ENCODE results near the gene WDFY4.

WDFY4 gene

DNA sequence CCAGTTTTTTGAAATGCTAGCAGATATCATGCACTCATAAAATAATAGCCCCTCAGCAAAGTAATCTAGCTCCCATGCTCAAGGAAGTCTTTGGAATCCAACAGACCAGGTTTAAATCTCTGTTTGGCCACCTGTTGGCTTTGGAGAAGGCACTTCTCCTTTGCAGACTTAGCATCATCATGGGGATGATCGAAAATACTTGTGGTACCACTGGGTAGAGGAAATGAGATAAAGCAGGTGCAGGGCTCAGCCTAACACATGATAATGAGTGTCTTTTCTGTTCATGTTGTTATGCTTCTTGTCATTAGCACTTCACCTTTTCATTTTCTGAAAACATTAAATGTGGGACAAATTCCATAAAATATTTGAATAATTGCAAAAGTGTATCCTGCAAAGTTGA is 187.6 kb downstream of the WDFY4 start:
- TF ChIP-seq MAX (IDR thresholded peaks at IDR 0.05) (no peak), FOXM1 (IDR thresholded peaks at IDR 0.05; ENCODE audit: borderline replicate concordance, low read depth) (no peak), EP300 (IDR thresholded peaks at IDR 0.05; ENCODE audit: borderline replicate concordance) (no peak), NFIC (IDR thresholded peaks at IDR 0.05) (no peak), RAD21 (IDR thresholded peaks at IDR 0.05; ENCODE audit: low read depth) (no peak), YY1 (IDR thresholded peaks at IDR 0.05; ENCODE audit: low read depth) (no peak), TCF12 (IDR thresholded peaks at IDR 0.05; ENCODE audit: low read depth) (no peak)

DNA sequence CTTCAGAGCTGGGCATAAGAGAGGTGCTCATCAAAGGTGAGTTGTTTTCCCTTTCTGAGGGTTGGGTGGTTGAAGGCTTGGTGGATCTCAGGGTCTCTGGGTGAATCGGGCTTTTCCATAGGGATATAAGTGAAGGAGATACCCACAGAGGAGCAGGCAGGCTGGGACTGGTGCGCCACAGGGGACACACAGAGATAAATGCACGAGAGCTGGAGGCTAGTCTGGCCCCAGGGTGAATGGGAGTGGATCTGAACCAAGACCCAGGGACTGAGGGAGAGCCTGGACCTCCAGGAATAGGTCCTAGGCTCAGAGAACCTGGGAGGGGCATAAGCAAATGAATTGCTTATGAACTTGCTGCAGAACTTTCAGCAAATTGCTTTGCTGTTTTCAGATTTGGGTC is 193.4 kb downstream of the WDFY4 start:
- TF ChIP-seq CREB1 (IDR thresholded peaks at IDR 0.05; ENCODE audit: low read depth) (no peak), YY1 (IDR thresholded peaks at IDR 0.05; ENCODE audit: low read depth) (no peak), RAD21 (IDR thresholded peaks at IDR 0.05; ENCODE audit: low read depth) (no peak), TCF12 (IDR thresholded peaks at IDR 0.05; ENCODE audit: low read depth) (no peak), NFIC (IDR thresholded peaks at IDR 0.05) (no peak), USF1 (IDR thresholded peaks at IDR 0.05) (no peak), ZBTB7A (IDR thresholded peaks at IDR 0.05; ENCODE audit: low read depth) (no peak), EGR1 (IDR thresholded peaks at IDR 0.05) (no peak), EP300 (IDR thresholded peaks at IDR 0.05; ENCODE audit: borderline replicate concordance) (no peak), MAX (IDR thresholded peaks at IDR 0.05) (no peak), CEBPB (IDR thresholded peaks at IDR 0.05) (no peak), TAF1 (IDR thresholded peaks at IDR 0.05; ENCODE audit: low read depth) (no peak)
- TF ChIP-seq, protein P1, sequence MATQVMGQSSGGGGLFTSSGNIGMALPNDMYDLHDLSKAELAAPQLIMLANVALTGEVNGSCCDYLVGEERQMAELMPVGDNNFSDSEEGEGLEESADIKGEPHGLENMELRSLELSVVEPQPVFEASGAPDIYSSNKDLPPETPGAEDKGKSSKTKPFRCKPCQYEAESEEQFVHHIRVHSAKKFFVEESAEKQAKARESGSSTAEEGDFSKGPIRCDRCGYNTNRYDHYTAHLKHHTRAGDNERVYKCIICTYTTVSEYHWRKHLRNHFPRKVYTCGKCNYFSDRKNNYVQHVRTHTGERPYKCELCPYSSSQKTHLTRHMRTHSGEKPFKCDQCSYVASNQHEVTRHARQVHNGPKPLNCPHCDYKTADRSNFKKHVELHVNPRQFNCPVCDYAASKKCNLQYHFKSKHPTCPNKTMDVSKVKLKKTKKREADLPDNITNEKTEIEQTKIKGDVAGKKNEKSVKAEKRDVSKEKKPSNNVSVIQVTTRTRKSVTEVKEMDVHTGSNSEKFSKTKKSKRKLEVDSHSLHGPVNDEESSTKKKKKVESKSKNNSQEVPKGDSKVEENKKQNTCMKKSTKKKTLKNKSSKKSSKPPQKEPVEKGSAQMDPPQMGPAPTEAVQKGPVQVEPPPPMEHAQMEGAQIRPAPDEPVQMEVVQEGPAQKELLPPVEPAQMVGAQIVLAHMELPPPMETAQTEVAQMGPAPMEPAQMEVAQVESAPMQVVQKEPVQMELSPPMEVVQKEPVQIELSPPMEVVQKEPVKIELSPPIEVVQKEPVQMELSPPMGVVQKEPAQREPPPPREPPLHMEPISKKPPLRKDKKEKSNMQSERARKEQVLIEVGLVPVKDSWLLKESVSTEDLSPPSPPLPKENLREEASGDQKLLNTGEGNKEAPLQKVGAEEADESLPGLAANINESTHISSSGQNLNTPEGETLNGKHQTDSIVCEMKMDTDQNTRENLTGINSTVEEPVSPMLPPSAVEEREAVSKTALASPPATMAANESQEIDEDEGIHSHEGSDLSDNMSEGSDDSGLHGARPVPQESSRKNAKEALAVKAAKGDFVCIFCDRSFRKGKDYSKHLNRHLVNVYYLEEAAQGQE (IDR thresholded peaks at IDR 0.05; ENCODE audit: low read depth) = no peak

DNA sequence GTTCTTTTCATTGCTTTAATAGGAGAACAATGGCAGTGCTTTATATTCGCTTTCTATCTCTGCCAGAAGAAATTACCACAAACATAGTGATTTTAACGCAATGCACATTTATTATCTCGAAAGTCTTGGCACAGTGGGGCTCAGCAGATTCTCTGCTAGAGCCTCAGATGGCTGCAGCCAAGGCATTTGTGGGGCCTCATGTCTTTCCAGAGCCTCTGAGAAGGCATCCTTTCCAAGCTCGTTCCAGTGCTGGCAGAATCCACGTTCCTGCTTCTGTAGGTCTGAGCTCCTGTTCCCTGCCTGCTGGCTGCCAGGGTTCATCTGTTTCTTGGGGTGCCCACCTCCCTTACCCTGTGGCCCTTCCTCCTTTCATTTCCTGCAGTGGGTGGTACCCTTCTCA is 194.8 kb downstream of the WDFY4 start:
- TF ChIP-seq NFIC (IDR thresholded peaks at IDR 0.05) (no peak), EP300 (IDR thresholded peaks at IDR 0.05; ENCODE audit: borderline replicate concordance) (no peak), TAF1 (IDR thresholded peaks at IDR 0.05; ENCODE audit: low read depth) (no peak), TCF12 (IDR thresholded peaks at IDR 0.05; ENCODE audit: low read depth) (no peak)

- TF ChIP-seq MAX (IDR thresholded peaks at IDR 0.05) = peak; percentile 24; the same call in 1 of the 2 replicates
- no peak for TF ChIP-seq RAD21 (IDR thresholded peaks at IDR 0.05; ENCODE audit: low read depth)
- no peak for TF ChIP-seq ZBTB7A (IDR thresholded peaks at IDR 0.05; ENCODE audit: low read depth)
- TF ChIP-seq CREB1 (IDR thresholded peaks at IDR 0.05; ENCODE audit: low read depth) = no peak
- TF ChIP-seq TCF12 (IDR thresholded peaks at IDR 0.05; ENCODE audit: low read depth) = no peak
- TF ChIP-seq, protein P1 (IDR thresholded peaks at IDR 0.05; ENCODE audit: low read depth) = no peak
- no peak for TF ChIP-seq NFIC (IDR thresholded peaks at IDR 0.05)
- TF ChIP-seq YY1 (IDR thresholded peaks at IDR 0.05; ENCODE audit: low read depth) = no peak
- TF ChIP-seq TAF1 (IDR thresholded peaks at IDR 0.05; ENCODE audit: low read depth) = no peak
- TF ChIP-seq EGR1 (IDR thresholded peaks at IDR 0.05) = no peak
- no peak for TF ChIP-seq EP300 (IDR thresholded peaks at IDR 0.05; ENCODE audit: borderline replicate concordance)
- TF ChIP-seq FOXM1 (IDR thresholded peaks at IDR 0.05; ENCODE audit: borderline replicate concordance, low read depth) = no peak
- TF ChIP-seq CEBPB (IDR thresholded peaks at IDR 0.05) = no peak
- TF ChIP-seq USF1 (IDR thresholded peaks at IDR 0.05) = no peak
- TF ChIP-seq TEAD4 (IDR thresholded peaks at IDR 0.05) = 0 out of 2 replicates have a peak, but pooled peaks have one; percentile 30
Observed at GRCh38 chr10:48880016-48880705, 195.5 kb downstream of the WDFY4 start.

GRCh38 chr10:48881937-48882336 is 197.3 kb downstream of the WDFY4 start:
- TF ChIP-seq EP300 (IDR thresholded peaks at IDR 0.05; ENCODE audit: borderline replicate concordance) (no peak), FOXM1 (IDR thresholded peaks at IDR 0.05; ENCODE audit: borderline replicate concordance, low read depth) (no peak), EGR1 (IDR thresholded peaks at IDR 0.05) (no peak), RAD21 (IDR thresholded peaks at IDR 0.05; ENCODE audit: low read depth) (no peak), NFIC (IDR thresholded peaks at IDR 0.05) (no peak)

- TF ChIP-seq ZBTB7A (IDR thresholded peaks at IDR 0.05; ENCODE audit: low read depth) (no peak), TCF12 (IDR thresholded peaks at IDR 0.05; ENCODE audit: low read depth) (no peak), USF1 (IDR thresholded peaks at IDR 0.05) (no peak), MAX (IDR thresholded peaks at IDR 0.05) (no peak), CREB1 (IDR thresholded peaks at IDR 0.05; ENCODE audit: low read depth) (no peak), TAF1 (IDR thresholded peaks at IDR 0.05; ENCODE audit: low read depth) (no peak), EGR1 (IDR thresholded peaks at IDR 0.05) (no peak), CEBPB (IDR thresholded peaks at IDR 0.05) (no peak), FOXM1 (IDR thresholded peaks at IDR 0.05; ENCODE audit: borderline replicate concordance, low read depth) (no peak), NFIC (IDR thresholded peaks at IDR 0.05) (no peak), RAD21 (IDR thresholded peaks at IDR 0.05; ENCODE audit: low read depth) (no peak), TEAD4 (IDR thresholded peaks at IDR 0.05) (no peak), EP300 (IDR thresholded peaks at IDR 0.05; ENCODE audit: borderline replicate concordance) (no peak), YY1 (IDR thresholded peaks at IDR 0.05; ENCODE audit: low read depth) (no peak)
- TF ChIP-seq, protein P1 (IDR thresholded peaks at IDR 0.05; ENCODE audit: low read depth) = no peak
Observed at GRCh38 chr10:48882881-48883280, 198.2 kb downstream of the WDFY4 start.

Measured in Ishikawa (cell line).